Endodermal cell (in vitro differentiated cells): Measurements from ENCODE around the gene MAP3K20. TPM values are rescaled to one million over a fixed set of nuclear protein-coding genes. Genes with fewer than 3 reads are reported as not detected.
A peak's percentile ranks its signal among the peaks of the same experiment; 100 is the strongest.

Experiments used
- DNase-seq: peaks from one replicate; pipeline ENCODE4 v3.0.0-alpha.2; 2017
- H3K27ac ChIP-seq: 2 replicates; pipeline ENCODE4 v1.5.1; 2013; ENCODE audit warnings: mild to moderate bottlenecking, low read depth, low read length, moderate library complexity
- H3K27me3 ChIP-seq: 2 replicates; pipeline ENCODE4 v1.6.1; 2013; ENCODE audit warnings: mild to moderate bottlenecking, low read length, moderate library complexity; ENCODE audit not compliant: insufficient read depth, control insufficient read depth, poor library complexity, severe bottlenecking
- H3K36me3 ChIP-seq: 2 replicates; pipeline ENCODE4 v1.7.0; 2013; ENCODE audit warnings: mild to moderate bottlenecking, low read length, moderate library complexity; ENCODE audit not compliant: control insufficient read depth, insufficient read depth
- H3K4me1 ChIP-seq: one replicate; pipeline ENCODE4 v1.7.0; 2013; ENCODE audit warnings: low read length; ENCODE audit not compliant: control insufficient read depth, insufficient read depth
- H3K4me3 ChIP-seq: 2 replicates; pipeline ENCODE4 v1.5.1; 2013; ENCODE audit warnings: mild to moderate bottlenecking, low read length, moderate library complexity
- H3K9ac ChIP-seq: 2 replicates; pipeline ENCODE4 v1.6.1; 2013; ENCODE audit warnings: mild to moderate bottlenecking, low read length, moderate library complexity; ENCODE audit not compliant: poor library complexity, severe bottlenecking; ENCODE audit errors: extremely low read depth
- H3K9me3 ChIP-seq: 2 replicates; pipeline ENCODE4 v1.6.1; 2013; ENCODE audit warnings: mild to moderate bottlenecking, low read length, moderate library complexity; ENCODE audit not compliant: control insufficient read depth
- H3K27ac Mint-ChIP-seq: 2 replicates; pipeline ENCODE4 v1.8.0; 2020; ENCODE audit warnings: mixed read lengths
- H3K27me3 Mint-ChIP-seq: 2 replicates; pipeline ENCODE4 v1.8.0; 2021; ENCODE audit warnings: mild to moderate bottlenecking, mixed read lengths; ENCODE audit not compliant: insufficient read depth
- H3K36me3 Mint-ChIP-seq: 2 replicates; pipeline ENCODE4 v1.8.0; 2020; ENCODE audit warnings: low read depth, mixed read lengths
- H3K4me1 Mint-ChIP-seq: 2 replicates; pipeline ENCODE4 v1.8.0; 2020; ENCODE audit warnings: mixed read lengths
- H3K4me3 Mint-ChIP-seq: 2 replicates; pipeline ENCODE4 v1.8.0; 2020; ENCODE audit warnings: mild to moderate bottlenecking, moderate library complexity, mixed read lengths
- H3K9me3 Mint-ChIP-seq: 2 replicates; pipeline ENCODE4 v1.8.0; 2020; ENCODE audit warnings: mild to moderate bottlenecking, mixed read lengths
- CTCF ChIP-seq: fragments of 200-600 bp; sonication (generic); conservative IDR thresholded peaks from 2 replicates; pipeline ENCODE4 v1.5.0; 2021; ENCODE audit warnings: antibody characterized with exemption, mild to moderate bottlenecking
- WGBS, 2 experiments: methylation state at CpG; one replicate each; pipeline versions ENCODE4 v1.1.5 to v1.1.7; 2013; ENCODE audit warnings: missing lambda C conversion rate in 2 of 2, mixed read lengths in 1 of 2; ENCODE audit not compliant: insufficient coverage in 1 of 2, insufficient read length in 1 of 2; 5-methylcytosine and 5-hydroxymethylcytosine counted together
- total RNA-seq, 2 donors: library from RNA; stranded (reverse); fragmentation: NEBNext Ultra II Directional in 1 of 2; extraction: Animal tissue kit (Norgen Biotek cat#: 25700) in 1 of 2; gene quantifications; 2 replicates in 1 of 2; 3 replicates in 1 of 2; pipeline ENCODE4 v1.2.1, GENCODE V29; 2021

Gene MAP3K20
- total RNA-seq, 2 donors from 2014 or later = 29.4 to 29.9 TPM

GRCh38 chr2:173210270-173211196, 134.9 kb downstream of the MAP3K20 start:
- H3K36me3 ChIP-seq = peaks cover 6% of the 10 kb centered on the region
- H3K4me1 ChIP-seq = no peaks in the 10 kb centered on the region
- no peak overlapping the region for H3K27ac ChIP-seq
- Mint-ChIP-seq H3K9me3 (no peaks in the 10 kb centered on the region), H3K27ac (no peak overlapping the region), H3K27me3 (no peaks in the 10 kb centered on the region), H3K4me1 (peaks cover 3% of the 10 kb centered on the region), H3K36me3 (peaks cover 7% of the 10 kb centered on the region), H3K4me3 (no peak overlapping the region)
- no peaks in the 10 kb centered on the region for H3K9me3 ChIP-seq
- peak; percentile 95 for TF ChIP-seq CTCF
- no peaks in the 10 kb centered on the region for H3K27me3 ChIP-seq
- peak; percentile 82 for DNase-seq
- H3K9ac ChIP-seq = no peak overlapping the region
- H3K4me3 ChIP-seq = no peak overlapping the region
- 18 to 40% methylated on average over 6 to 8 of the region's 8 CpGs for WGBS, 2 experiments

GRCh38 chr2:173213181-173213580, 137.5 kb downstream of the MAP3K20 start:
- 95 to 100% methylated on average over 1 to 2 of the region's 2 CpGs for WGBS, 2 experiments
- H3K27ac ChIP-seq = no peak overlapping the region

GRCh38 chr2:173214213-173214612, 138.6 kb downstream of the MAP3K20 start:
- Histone ChIP-seq H3K27me3 (no peaks in the 10 kb centered on the region), H3K4me1 (peaks cover 4% of the 10 kb centered on the region), H3K36me3 (peaks cover 6% of the 10 kb centered on the region), H3K27ac (no peak overlapping the region), H3K9me3 (no peaks in the 10 kb centered on the region), H3K4me3 (no peak overlapping the region), H3K9ac (no peak overlapping the region)
- H3K27ac Mint-ChIP-seq = no peak overlapping the region
- no peaks in the 10 kb centered on the region for H3K27me3 Mint-ChIP-seq
- H3K4me1 Mint-ChIP-seq = peaks cover 14% of the 10 kb centered on the region
- no peaks in the 10 kb centered on the region for H3K9me3 Mint-ChIP-seq
- no peak overlapping the region for H3K4me3 Mint-ChIP-seq
- no peak for TF ChIP-seq CTCF
- peaks cover 7% of the 10 kb centered on the region for H3K36me3 Mint-ChIP-seq
- DNase-seq = no peak
- WGBS, 2 experiments = 83 to 96% methylated on average over 3 to 5 of the region's 5 CpGs

More at GRCh38 chr2:173213181-173213580, 137.5 kb downstream of the MAP3K20 start:
- H3K27me3 Mint-ChIP-seq = no peaks in the 10 kb centered on the region
- DNase-seq = no peak
- Histone ChIP-seq H3K9me3 (no peaks in the 10 kb centered on the region), H3K27me3 (no peaks in the 10 kb centered on the region), H3K36me3 (peaks cover 6% of the 10 kb centered on the region), H3K9ac (no peak overlapping the region), H3K4me3 (no peak overlapping the region), H3K4me1 (no peaks in the 10 kb centered on the region)
- no peak overlapping the region for H3K27ac Mint-ChIP-seq
- H3K36me3 Mint-ChIP-seq = peaks cover 7% of the 10 kb centered on the region
- TF ChIP-seq CTCF = no peak
- H3K4me3 Mint-ChIP-seq = no peak overlapping the region
- peaks cover 6% of the 10 kb centered on the region for H3K4me1 Mint-ChIP-seq
- H3K9me3 Mint-ChIP-seq = no peaks in the 10 kb centered on the region
